ENCODE data around the gene SLC6A18. TPM values are rescaled to one million over a fixed set of nuclear protein-coding genes. Genes with fewer than 3 reads are reported as not detected.

The SLC6A18 gene
- total and polyA plus RNA-seq, 9 of the 15 experiments (the other 6 are each of a cell fraction or from before 2014, with no cell fraction given): not detected

DNA sequence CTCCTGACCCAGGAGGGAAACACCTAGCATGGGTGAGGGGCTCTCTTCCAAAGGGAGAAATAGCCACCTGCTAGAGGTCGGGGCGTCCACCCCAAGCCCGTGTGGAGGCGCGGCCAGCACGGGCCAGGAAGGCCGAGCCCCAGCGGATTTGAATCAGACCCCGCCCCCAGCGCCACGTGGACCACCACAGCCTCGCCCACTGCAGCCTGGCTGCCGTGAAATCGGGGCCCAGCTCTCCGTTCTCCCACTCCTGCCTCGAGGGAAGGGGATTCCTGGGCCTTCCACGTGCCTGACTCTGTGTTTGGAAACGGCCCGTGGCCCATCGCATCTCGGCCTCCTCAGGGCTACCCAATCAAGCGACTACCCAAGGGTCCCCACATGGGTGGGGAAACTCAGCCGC, 31.6 kb downstream of the SLC6A18 start (continued):
- TF ChIP-seq AFF4 (CRISPR knock-in tag; IDR thresholded peaks at IDR 0.05): no peak
- TF ChIP-seq ZFX (CRISPR knock-in tag; IDR thresholded peaks at IDR 0.05): no peak
- TF ChIP-seq SMARCA4 (IDR thresholded peaks at IDR 0.05): no peak
- TF ChIP-seq NBN (IDR thresholded peaks at IDR 0.05; ENCODE audit: low read depth): no peak
- TF ChIP-seq, protein P1, sequence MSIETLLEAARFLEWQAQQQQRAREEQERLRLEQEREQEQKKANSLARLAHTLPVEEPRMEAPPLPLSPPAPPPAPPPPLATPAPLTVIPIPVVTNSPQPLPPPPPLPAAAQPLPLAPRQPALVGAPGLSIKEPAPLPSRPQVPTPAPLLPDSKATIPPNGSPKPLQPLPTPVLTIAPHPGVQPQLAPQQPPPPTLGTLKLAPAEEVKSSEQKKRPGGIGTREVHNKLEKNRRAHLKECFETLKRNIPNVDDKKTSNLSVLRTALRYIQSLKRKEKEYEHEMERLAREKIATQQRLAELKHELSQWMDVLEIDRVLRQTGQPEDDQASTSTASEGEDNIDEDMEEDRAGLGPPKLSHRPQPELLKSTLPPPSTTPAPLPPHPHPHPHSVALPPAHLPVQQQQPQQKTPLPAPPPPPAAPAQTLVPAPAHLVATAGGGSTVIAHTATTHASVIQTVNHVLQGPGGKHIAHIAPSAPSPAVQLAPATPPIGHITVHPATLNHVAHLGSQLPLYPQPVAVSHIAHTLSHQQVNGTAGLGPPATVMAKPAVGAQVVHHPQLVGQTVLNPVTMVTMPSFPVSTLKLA (conservative IDR thresholded peaks at IDR 0.05): no peak
- no peak for TF ChIP-seq ATF3 (IDR thresholded peaks at IDR 0.05)
- TF ChIP-seq ATF3 (CRISPR knock-in tag; conservative IDR thresholded peaks at IDR 0.05): no peak
- TF ChIP-seq BRF1 (IDR thresholded peaks at IDR 0.05; ENCODE audit: borderline replicate concordance, extremely low read depth, insufficient read length): no peak

Data from K562 (cell line).